HCT116 (cell line): Measurements from ENCODE around the gene DCAF11. TPM values are rescaled to one million over a fixed set of nuclear protein-coding genes. Genes with fewer than 3 reads are reported as not detected.

ENCODE experiments used
- ATAC-seq: fragments of 200-7000 bp; cut with Tn5 transposase; 2 replicates; pipeline ENCODE4 v1.9.1; 2020; ENCODE audit warnings: mild to moderate bottlenecking, moderate library complexity
- BruUV-seq: library from RNA; stranded (reverse); fragments of 400-500 nt; replicated peaks from 2 replicates; lab custom pipeline; 2021; lab: Mats Ljungman, UMichigan
- CTCF ChIA-PET: fragments of 300-600 bp; sonication (Branson Sonifier 250); formaldehyde crosslinking; loops from one replicate; lab custom pipeline; 2021; ENCODE audit warnings: antibody characterized with exemption; lab: Charles Lee
- POLR2A ChIA-PET: fragments of 300-600, 350-600 bp; sonication (Branson Sonifier 250); formaldehyde crosslinking; loops from one replicate; lab custom pipeline; 2021; ENCODE audit warnings: antibody characterized with exemption; lab: Charles Lee
- RAD21 ChIA-PET, 2 experiments: fragments of 300-600 bp; sonication (Branson Sonifier 250); formaldehyde crosslinking; loops; one replicate each; lab custom pipeline; 2023; ENCODE audit warnings: low total read pairs in 2 of 2; ENCODE audit not compliant: uncharacterized antibody in 2 of 2, unreplicated experiment in 2 of 2, low non-redundant PET in 1 of 2; lab: Charles Lee
- DNase-seq: peaks from one replicate; pipeline ENCODE4 v3.0.0-alpha.2; 2010; ENCODE audit warnings: low read depth, low spot score
- H2AFZ ChIP-seq: fragments of 200-600 bp; shearing (Covaris generic), sonication (generic); 2 replicates; pipeline ENCODE4 v1.6.1; 2017; ENCODE audit warnings: low read depth, mixed run types, mixed read lengths, antibody characterized with exemption, low read length; ENCODE audit not compliant: poor library complexity, severe bottlenecking
- H3K27ac ChIP-seq: 2 replicates; pipeline ENCODE4 v1.5.1; 2012; ENCODE audit warnings: low read depth, low read length
- H3K27me3 ChIP-seq: fragments of 200-600 bp; sonication (generic); 2 replicates; pipeline ENCODE4 v1.6.1; 2016; ENCODE audit warnings: mixed run types, low read length, mixed read lengths; ENCODE audit not compliant: insufficient read depth
- H3K36me3 ChIP-seq, 2 experiments: fragments of 200-500 bp in 1 of 2; fragments of 200-600 bp in 1 of 2; sonication (Bioruptor generic) in 1 of 2; sonication (generic) in 1 of 2; 2 replicates each; pipeline versions ENCODE4 v1.5.1 to v1.6.1; 2014 to 2016; ENCODE audit warnings: low read length in 2 of 2, inconsistent platforms in 1 of 2, mixed read lengths in 1 of 2, mixed run types in 1 of 2; ENCODE audit not compliant: insufficient read depth in 2 of 2, control insufficient read depth in 1 of 2
- H3K4me1 ChIP-seq, 2 experiments: fragments of 200-600 bp in 1 of 2; sonication (generic) in 1 of 2; 2 replicates each; pipeline versions ENCODE4 v1.5.1 to v1.6.1; 2012 to 2017; ENCODE audit warnings: low read length in 2 of 2, inconsistent platforms in 1 of 2, mild to moderate bottlenecking in 1 of 2, mixed read lengths in 1 of 2, mixed run types in 1 of 2, moderate library complexity in 1 of 2; ENCODE audit not compliant: insufficient read depth in 2 of 2, control insufficient read depth in 1 of 2
- H3K4me2 ChIP-seq: fragments of 200-600 bp; sonication (generic); 2 replicates; pipeline ENCODE4 v1.6.1; 2017; ENCODE audit warnings: mixed run types, low read length, mixed read lengths
- H3K4me3 ChIP-seq, 2 experiments: fragments of 200-600 bp in 1 of 2; sonication (generic) in 1 of 2; replicated peaks in 1 of 2; 2 replicates each; pipeline ENCODE4 v1.5.1; 2011 to 2016; ENCODE audit warnings: low read length in 2 of 2, control low read depth in 1 of 2, low read depth in 1 of 2, mild to moderate bottlenecking in 1 of 2, mixed read lengths in 1 of 2, mixed run types in 1 of 2
- H3K79me2 ChIP-seq: fragments of 200-600 bp; sonication (generic); 2 replicates; pipeline ENCODE4 v1.6.1; 2017; ENCODE audit warnings: mild to moderate bottlenecking, mixed run types, low read length, moderate library complexity, mixed read lengths; ENCODE audit not compliant: insufficient read depth
- H3K9ac ChIP-seq: fragments of 200-600 bp; sonication (generic); 2 replicates; pipeline ENCODE4 v1.6.1; 2016; ENCODE audit warnings: low read length, mixed read lengths
- H3K9me2 ChIP-seq: fragments of 200-600 bp; sonication (generic), shearing (Covaris generic); 2 replicates; pipeline ENCODE4 v1.6.1; 2017; ENCODE audit warnings: mixed run types, mild to moderate bottlenecking, moderate library complexity; ENCODE audit not compliant: insufficient read depth
- H3K9me3 ChIP-seq, 2 experiments: fragments of 200-500 bp in 1 of 2; fragments of 200-600 bp in 1 of 2; sonication (Bioruptor generic) in 1 of 2; sonication (generic) in 1 of 2; 2 replicates each; pipeline ENCODE4 v1.6.1; 2014 to 2017; ENCODE audit warnings: low read length in 2 of 2, mixed read lengths in 2 of 2, inconsistent platforms in 1 of 2, low read depth in 1 of 2, mild to moderate bottlenecking in 1 of 2, mixed run types in 1 of 2, moderate library complexity in 1 of 2; ENCODE audit not compliant: control insufficient read depth in 1 of 2, insufficient read depth in 1 of 2
- H4K20me1 ChIP-seq: fragments of 200-600 bp; sonication (generic), shearing (Covaris generic); 2 replicates; pipeline ENCODE4 v1.6.1; 2017; ENCODE audit warnings: mixed run types, mild to moderate bottlenecking, moderate library complexity; ENCODE audit not compliant: insufficient read depth
- ATF3 ChIP-seq: IDR thresholded peaks from 2 replicates; pipeline ENCODE4 v1.6.1; 2012
- CEBPB ChIP-seq: IDR thresholded peaks from 2 replicates; pipeline ENCODE4 v1.6.1; 2012; ENCODE audit warnings: low read depth
- CTCF ChIP-seq, 3 experiments: fragments of 200-600 bp in 1 of 3; sonication (generic) in 1 of 3; IDR thresholded peaks in 2 of 3; conservative IDR thresholded peaks in 1 of 3; 2 replicates each; pipeline ENCODE4 v1.5.1; 2012 to 2017; ENCODE audit warnings: low read depth in 2 of 3, low read length in 2 of 3, antibody characterized with exemption in 1 of 3, borderline replicate concordance in 1 of 3, control low read depth in 1 of 3, mild to moderate bottlenecking in 1 of 3, mixed read lengths in 1 of 3, mixed run types in 1 of 3, moderate library complexity in 1 of 3; ENCODE audit not compliant: insufficient read depth in 1 of 3
- EGR1 ChIP-seq: IDR thresholded peaks from 2 replicates; pipeline ENCODE4 v1.6.1; 2012; ENCODE audit warnings: low read depth
- EZH2 ChIP-seq: fragments of 200-600 bp; sonication (generic); IDR thresholded peaks from 2 replicates; pipeline ENCODE4 v1.6.1; 2017; ENCODE audit warnings: antibody characterized with exemption, mixed run types
- FOSL1 ChIP-seq: IDR thresholded peaks from 2 replicates; pipeline ENCODE4 v1.6.1; 2012; ENCODE audit warnings: low read depth
- POLR2A ChIP-seq: IDR thresholded peaks from 2 replicates; pipeline ENCODE4 v1.7.0; 2011; ENCODE audit warnings: borderline replicate concordance; ENCODE audit not compliant: insufficient read depth, insufficient read length; ENCODE audit errors: extremely low read depth
- POLR2AphosphoS5 ChIP-seq: IDR thresholded peaks from 2 replicates; pipeline ENCODE4 v1.6.1; 2011; ENCODE audit warnings: mild to moderate bottlenecking, low read depth, low read length, moderate library complexity
- REST ChIP-seq: IDR thresholded peaks from 2 replicates; pipeline ENCODE4 v1.6.1; 2012; ENCODE audit warnings: low read depth
- SIN3A ChIP-seq: IDR thresholded peaks from 2 replicates; pipeline ENCODE4 v1.6.1; 2012; ENCODE audit warnings: low read depth
- TCF7L2 ChIP-seq: IDR thresholded peaks from 2 replicates; pipeline ENCODE4 v1.7.0; 2011; ENCODE audit warnings: borderline replicate concordance, inconsistent platforms; ENCODE audit not compliant: insufficient read depth, insufficient read length; ENCODE audit errors: extremely low read depth
- YY1 ChIP-seq: IDR thresholded peaks from 2 replicates; pipeline ENCODE4 v1.6.1; 2011; ENCODE audit warnings: low read length, low read depth, moderate library complexity, mild to moderate bottlenecking; ENCODE audit not compliant: insufficient replicate concordance; ENCODE audit errors: extremely low read depth
- ZFX ChIP-seq: fragments of 450-650 bp; IDR thresholded peaks from 2 replicates; pipeline ENCODE4 v1.6.1; 2017
- ZNF274 ChIP-seq: fragments of 200-500 bp; sonication (Bioruptor generic); IDR thresholded peaks from 2 replicates; pipeline ENCODE4 v1.6.1; 2014; ENCODE audit warnings: mild to moderate bottlenecking, low read depth, low read length, inconsistent platforms
- intact Hi-C: fragments of 100-400 bp; cut with micrococcal nuclease; formaldehyde crosslinking; loops from 2 replicates; pipeline ENCODE4 v1.10.0; 2022
- total RNA-seq: library from RNA; stranded (reverse); gene quantifications from one replicate; pipeline ENCODE4 v1.2.1, GENCODE V29; 2021; ENCODE audit not compliant: unreplicated experiment

The DCAF11 gene
- total RNA-seq, 1 experiment from 2014 or later, result 47.5 TPM

- intact Hi-C loops, result no loop called here
- POLR2A ChIA-PET, result no interaction called here
- H3K4me2 ChIP-seq, result no peak overlapping the region
- H3K9ac ChIP-seq, result no peak overlapping the region
- ATAC-seq (no peak), DNase-seq (no peak)
- no TSS peak for BruUV-seq
- H3K4me1 ChIP-seq, result peaks cover 18 to 30% of the 10 kb centered on the region in 2 experiments
- TF ChIP-seq POLR2AphosphoS5 (no peak), FOSL1 (no peak), TCF7L2 (no peak), SIN3A (no peak)
- TF ChIP-seq, all 23 proteins: peak for 0
- Histone ChIP-seq H2AFZ (no peak overlapping the region), H3K27ac (no peak overlapping the region), H3K36me3 (no peaks in the 10 kb centered on the region), H3K79me2 (no peaks in the 10 kb centered on the region), H3K4me3 (no peak overlapping the region), H3K9me2 (no peaks in the 10 kb centered on the region), H3K9me3 (no peaks in the 10 kb centered on the region), H4K20me1 (no peaks in the 10 kb centered on the region), H3K27me3 (no peaks in the 10 kb centered on the region)
- ChIA-PET RAD21 (no interaction called here), CTCF (no interaction called here)
These were observed 36.4 kb upstream of the DCAF11 start for GRCh38 chr14:24078146-24078545.

GRCh38 chr14:24079491-24080141 is 35.0 kb upstream of the DCAF11 start:
- Histone ChIP-seq H2AFZ (no peak overlapping the region), H3K4me3 (no peak overlapping the region), H3K9me2 (no peaks in the 10 kb centered on the region), H3K4me1 (peaks cover 18 to 30% of the 10 kb centered on the region in 2 experiments), H3K9ac (no peak overlapping the region), H3K27me3 (no peaks in the 10 kb centered on the region), H3K4me2 (no peak overlapping the region), H3K27ac (no peak overlapping the region), H3K79me2 (no peaks in the 10 kb centered on the region), H3K9me3 (no peaks in the 10 kb centered on the region), H3K36me3 (no peaks in the 10 kb centered on the region), H4K20me1 (no peaks in the 10 kb centered on the region)
- ChIA-PET POLR2A (interaction anchor here (3.7 kb wide), 1 partner anchor 14 kb away, joined by 26 read pairs; the partner anchor contains the start of gene PCK2), CTCF (interaction anchor here (3.2 to 3.4 kb wide), 3 partner anchors 12 to 29 kb away, joined by 15 to 42 read pairs (median 16); partner anchors contain the start of gene PCK2), RAD21 (no interaction called here)
- DNase-seq, result no peak
- ATAC-seq, result no peak
- BruUV-seq, result no TSS peak
- intact Hi-C loops, result no loop called here
- TF ChIP-seq ZNF274, result no peak
- no peak for TF ChIP-seq CTCF (IDR thresholded peaks at IDR 0.05 in 2 of 3, conservative IDR thresholded peaks at IDR 0.05 in 1 of 3; ENCODE audit: borderline replicate concordance in 1 of 3, insufficient read depth in 1 of 3, low read depth in 2 of 3, low read length in 2 of 3)
- no peak for TF ChIP-seq POLR2A
- no peak for TF ChIP-seq FOSL1
- no peak for TF ChIP-seq EGR1
- TF ChIP-seq EZH2, result no peak
- no peak for TF ChIP-seq POLR2AphosphoS5
- TF ChIP-seq ZFX, result no peak
- no peak for TF ChIP-seq CEBPB
- no peak for TF ChIP-seq REST
- no peak for TF ChIP-seq ATF3
- TF ChIP-seq YY1, result no peak
- TF ChIP-seq SIN3A, result no peak
- no peak for TF ChIP-seq TCF7L2
